ENCODE measurements around the gene CARS2.

GRCh38 chr13:110705356-110705825 is 525 bp downstream of the CARS2 start:
- TF ChIP-seq CTCF (optimal IDR thresholded peaks at IDR 0.05 in 1 of 3, IDR thresholded peaks at IDR 0.05 in 1 of 3, conservative IDR thresholded peaks at IDR 0.05 in 1 of 3; ENCODE audit: extremely low read depth in 1 of 3, insufficient read depth in 2 of 3, low read length in 3 of 3) (no peak), EZH2 (IDR thresholded peaks at IDR 0.05; ENCODE audit: low read length) (no peak)
